Kidney capillary endothelial cell (primary cell): ENCODE data around the gene MAP3K1.

Source experiments
- DNase-seq: peaks from one replicate; pipeline ENCODE4 v3.0.0-alpha.2; 2018; ENCODE audit warnings: low spot score

Gene MAP3K1

DNA sequence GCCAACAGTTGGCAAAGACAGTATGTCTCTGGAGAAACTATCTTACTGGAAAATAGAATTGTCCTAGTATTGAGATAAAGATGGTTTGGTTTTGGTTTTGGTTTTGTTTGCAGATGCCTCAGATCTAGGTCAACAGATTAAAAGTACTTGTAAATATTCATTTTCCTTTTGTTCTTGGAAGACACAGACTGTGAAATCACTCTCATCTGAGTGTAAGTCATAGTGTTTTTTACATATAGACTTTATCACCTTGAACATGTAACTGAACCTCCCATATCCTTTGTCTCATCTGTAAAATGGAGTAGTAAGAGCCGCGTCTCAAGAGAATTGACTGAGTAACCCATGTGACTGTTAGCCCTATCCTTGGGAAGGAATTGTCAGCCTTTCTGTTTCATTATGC, 34.3 kb downstream of the MAP3K1 start:
- no peak for DNase-seq

DNA sequence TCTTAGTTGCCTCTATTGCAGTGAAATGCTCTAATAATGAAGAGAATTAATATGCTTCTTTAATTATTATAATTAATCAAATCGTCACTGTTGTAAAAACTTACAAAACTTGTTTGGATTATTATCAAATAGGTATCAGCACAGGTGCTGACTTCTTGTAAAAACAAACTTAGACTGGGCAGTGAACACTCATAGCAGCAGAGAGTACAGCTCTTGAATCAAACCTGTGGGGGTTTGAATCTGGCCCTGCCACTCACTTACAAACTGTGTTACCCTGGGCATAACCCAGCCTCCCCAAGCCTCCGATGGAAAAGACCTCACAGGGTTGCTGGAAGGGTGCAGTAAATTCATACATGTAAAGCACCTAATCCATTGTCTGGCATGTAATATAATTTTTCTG, 35.1 kb downstream of the MAP3K1 start:
- no peak for DNase-seq

DNA sequence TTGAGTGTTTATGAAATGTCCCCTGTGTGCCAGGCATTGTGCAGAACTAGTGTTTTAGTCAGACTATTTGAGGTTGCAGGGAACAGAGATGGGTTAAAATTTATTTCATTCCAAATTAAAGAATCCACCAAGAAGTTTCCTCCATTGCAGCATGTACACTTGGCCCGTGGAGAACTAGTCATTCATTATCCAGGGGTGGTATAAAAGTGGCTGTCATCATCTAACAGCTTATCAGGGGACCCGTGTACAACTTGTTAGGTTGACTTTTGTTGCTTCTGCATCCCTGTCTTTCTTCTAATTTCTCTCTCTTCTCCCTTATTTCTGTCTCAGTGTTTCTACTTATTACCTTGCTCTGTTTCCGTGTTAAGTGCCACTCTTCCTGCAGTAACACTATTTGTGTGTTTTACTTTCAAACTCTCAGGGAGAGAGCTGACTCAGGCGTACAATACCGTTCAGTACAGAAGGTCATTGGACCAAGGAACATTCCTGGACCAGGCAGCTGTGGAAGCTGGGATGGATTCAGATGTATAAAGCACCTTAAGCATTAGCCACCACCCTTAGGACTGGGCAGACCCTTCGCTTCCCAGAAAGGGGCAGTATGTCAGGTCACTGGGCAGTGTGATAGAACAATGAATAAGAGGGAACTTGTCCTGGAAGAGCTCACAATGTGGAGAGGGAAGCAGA, 36.1 kb downstream of the MAP3K1 start:
- DNase-seq: no peak

DNA sequence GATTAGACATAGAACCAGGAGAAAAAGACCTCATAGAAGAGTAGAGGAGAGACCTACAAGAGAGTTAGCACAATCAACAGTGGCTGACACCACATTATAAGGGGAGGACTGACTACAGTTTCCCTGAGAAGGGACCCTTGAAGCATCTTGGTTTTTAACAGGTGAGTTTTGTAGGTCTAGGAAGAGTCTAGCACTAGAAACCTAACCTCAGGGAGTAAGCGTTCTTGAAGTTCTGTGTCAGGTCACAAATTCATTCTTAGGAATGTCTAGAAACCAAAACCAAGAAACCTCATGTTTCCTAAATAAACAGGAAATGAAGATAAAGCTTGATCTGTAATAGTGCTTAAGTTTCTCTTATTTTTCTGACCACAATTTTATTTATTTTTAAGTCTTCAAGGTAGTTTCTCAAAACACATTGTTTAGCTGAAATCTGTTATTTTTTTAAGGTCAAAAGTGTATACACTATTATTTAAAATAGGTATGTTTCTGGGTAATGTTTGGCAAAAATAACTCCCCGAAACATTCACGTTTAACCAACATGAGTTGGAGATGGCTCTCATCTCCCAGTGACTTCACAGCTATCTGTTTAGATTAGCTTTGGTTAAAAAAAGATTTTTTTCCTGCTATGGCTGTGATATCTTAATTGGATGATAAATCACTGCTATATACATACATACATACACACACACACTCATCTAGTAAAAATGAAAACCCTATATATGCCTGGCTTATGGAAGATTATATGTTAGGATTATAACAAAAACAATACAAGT, 37.1 kb downstream of the MAP3K1 start:
- no peak for DNase-seq

DNA sequence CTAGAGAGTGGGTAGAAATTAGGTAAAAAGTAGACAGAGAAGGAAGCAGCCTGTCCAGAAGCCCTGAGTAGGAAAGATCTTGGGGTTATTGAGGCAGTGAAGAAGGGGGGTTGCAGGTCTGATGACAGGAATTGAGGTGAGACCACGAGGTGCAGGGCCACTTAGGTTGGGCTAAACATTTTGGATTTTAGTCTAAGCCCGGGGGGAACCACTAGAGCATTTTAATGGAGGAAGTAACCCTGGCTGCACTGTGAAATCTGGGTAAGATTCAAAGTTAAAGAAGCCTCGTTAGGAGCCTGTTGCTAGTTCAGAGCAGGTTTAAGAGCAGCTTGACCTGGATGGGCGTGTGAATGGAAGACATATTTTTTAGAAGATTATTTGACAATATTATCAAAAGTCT, 38.3 kb downstream of the MAP3K1 start:
- no peak for DNase-seq

DNA sequence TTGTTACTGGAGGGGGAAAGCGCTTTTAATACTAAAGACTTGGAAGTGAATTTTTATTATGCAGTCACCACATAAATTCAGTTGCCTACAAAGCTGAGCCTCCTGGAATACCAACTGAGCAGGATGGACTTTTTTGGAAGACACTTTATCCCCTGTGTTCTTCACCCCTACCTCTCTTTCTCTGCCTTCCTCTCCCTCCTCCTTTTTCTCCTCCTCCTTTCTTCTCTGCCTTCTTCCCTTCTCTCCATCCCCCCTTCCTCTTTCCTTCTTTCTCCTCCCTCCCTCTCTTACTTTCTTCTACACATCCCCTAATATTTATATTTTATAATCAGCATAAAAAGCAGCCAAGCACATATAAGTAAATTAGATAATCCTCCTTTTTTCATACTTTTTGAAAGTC, 39.6 kb downstream of the MAP3K1 start:
- DNase-seq: no peak

DNA sequence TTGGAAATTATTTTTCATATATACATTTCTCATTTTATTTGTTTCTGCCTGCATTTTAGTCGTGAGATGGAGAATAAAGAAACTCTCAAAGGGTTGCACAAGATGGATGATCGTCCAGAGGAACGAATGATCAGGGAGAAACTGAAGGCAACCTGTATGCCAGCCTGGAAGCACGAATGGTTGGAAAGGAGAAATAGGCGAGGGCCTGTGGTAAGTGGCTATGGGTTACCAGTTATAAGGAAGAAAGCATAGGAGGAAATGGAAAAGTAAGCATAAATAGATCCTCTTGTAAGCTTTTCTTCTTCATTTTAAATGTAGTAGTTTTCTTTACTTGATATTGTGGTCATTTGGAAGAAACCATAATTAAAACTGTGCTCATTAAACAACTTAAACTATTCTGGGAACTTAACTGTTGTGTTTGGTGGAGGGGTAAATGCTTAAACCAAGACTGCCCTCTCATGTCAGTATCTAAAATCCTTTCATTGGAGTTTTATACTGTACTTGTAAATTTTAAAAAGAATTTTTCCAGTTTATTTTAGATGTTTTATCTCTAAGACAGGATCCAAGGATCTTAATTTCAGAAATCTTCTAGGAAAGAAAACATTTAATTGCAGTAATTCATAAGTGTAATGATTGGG, 41.3 kb downstream of the MAP3K1 start:
- DNase-seq: no peak

DNA sequence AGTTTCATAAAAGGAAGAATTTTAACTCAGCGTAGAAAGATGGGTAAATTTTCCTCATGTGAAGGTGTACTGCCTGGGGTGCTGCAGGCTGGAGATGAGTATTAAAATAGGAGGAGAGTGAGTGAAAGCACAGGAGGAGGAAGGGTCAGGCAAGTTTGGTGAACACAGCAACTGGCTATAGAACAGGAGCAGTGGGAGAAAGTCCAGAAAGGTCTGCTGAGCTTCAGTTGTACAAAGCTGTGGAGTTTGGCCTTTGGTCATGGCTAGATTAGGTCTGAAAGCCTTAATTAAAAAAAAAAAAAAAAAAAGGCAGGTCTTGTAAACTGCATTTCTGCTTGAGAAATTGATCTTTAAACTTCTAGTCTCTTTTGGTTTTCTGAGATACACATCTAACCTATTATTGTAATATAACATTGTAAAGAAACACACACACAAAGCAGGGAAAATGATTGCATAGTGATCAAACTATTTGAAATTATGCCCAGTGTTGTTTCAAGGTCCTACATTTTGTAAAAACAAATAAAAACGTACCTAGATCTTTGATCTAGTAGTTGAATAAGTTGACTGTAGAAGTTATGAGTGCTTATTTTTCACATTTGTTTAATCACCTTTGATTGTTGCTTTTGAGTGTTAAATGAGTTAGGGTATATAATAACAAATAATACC, 43.6 kb downstream of the MAP3K1 start:
- no peak for DNase-seq

DNA sequence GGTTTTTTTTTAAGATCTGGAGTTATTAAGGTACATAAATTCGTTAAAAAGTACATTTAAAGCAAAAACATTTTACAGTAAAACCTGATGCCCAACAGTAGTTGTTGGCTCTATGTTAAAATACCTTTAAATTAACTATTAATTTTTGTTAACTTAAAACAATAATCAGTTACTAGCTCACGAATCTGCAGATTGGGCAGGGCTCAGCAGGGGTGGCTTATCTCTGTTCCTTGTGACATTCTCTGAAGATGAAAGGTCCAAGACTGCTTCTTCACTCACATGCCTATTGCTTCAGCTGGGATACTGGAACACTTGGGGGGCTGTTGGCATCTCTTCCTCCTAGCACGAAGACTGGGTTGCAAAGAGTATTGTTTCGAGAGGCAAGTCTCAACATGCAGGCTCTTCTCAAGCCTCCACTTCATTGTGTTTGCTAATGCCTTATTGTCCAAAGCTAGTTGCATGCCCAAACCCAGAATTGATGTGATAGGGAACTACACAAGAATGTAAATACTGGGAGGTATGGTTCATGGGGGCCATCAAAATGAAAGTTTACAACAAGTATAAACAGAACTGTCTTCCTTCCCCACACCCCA, 46.6 kb downstream of the MAP3K1 start:
- DNase-seq: no peak

DNA sequence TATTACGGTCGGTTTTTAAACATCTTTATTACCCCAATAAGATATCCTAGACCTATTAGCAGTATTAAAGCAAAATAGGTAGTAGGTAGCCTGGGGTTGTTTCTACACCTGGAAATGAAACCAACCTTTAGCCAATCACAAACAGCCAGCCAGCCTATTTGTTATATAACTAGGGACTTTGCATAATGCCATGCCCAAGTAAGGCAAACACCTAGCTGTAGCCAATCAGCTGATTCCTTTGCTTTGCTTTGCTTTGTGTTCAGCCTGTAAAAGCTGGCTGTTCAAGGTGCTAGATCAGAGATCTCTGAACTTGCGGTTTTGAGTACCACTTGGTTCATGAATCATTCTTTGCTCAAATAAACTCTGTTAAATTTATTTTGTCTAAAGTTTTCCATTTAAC, 47.6 kb downstream of the MAP3K1 start:
- DNase-seq: no peak

DNA sequence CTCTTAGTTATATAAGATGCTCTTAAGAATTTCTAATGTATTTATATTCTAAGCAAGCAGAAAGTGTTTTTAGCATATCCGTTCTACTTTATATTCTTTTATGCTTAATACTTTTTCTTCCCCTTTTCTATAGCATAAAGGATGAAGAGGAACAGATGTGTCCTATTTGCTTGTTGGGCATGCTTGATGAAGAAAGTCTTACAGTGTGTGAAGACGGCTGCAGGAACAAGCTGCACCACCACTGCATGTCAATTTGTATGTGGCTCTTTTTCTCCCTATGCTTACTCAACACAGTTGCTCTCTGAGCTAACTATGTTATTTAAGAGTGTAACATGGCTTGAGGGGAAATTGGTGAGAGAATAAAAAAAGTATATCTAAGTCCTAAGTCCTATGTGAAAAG, 56.4 kb downstream of the MAP3K1 start:
- DNase-seq: no peak

DNA sequence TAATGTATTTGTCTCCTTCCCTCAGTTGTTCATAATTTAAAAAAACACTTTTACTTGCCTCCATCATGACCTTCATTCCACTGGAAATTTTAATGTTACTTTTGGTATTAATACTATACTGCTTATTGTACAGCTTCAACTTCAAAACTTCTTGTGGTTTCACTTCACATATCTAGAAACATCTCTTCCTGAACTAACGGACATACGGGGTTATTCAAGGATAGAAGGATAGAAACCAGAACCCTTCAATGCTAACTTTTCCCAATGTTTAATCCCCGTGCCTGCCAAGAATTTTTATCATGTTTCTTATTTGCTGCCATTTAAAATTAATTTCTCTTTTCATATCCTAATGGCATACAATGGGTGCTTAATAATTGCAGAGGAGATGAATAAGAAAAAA, 57.7 kb downstream of the MAP3K1 start:
- no peak for DNase-seq

DNA sequence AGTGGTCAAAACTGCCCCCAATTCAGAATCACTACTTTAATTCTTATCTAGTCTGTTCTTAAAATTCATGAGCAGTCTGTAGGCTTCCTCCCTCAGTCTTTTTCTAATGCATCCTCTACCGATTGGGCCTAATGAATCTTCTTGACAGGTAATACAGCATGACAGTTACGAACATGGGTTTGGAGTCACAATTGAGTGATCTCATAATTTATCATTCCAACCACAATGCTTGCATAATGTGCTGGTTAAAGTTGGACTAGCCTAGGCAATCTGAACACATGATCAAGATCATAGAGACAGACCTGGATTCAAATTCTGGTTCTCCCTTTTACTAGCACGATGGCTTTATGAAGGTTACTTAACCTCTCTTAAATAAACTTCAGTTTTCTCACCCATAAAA, 61.0 kb downstream of the MAP3K1 start:
- no peak for DNase-seq

DNA sequence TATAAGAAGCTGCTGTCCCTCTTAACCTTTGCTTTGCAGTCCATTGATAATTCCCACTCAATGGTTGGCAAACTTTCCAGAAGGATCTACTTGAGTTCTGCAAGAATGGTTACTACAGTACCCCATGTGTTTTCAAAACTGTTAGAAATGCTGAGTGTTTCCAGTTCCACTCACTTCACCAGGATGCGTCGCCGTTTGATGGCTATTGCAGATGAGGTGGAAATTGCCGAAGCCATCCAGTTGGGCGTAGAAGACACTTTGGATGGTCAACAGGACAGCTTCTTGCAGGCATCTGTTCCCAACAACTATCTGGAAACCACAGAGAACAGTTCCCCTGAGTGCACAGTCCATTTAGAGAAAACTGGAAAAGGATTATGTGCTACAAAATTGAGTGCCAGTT, 66.2 kb downstream of the MAP3K1 start:
- no peak for DNase-seq

DNA sequence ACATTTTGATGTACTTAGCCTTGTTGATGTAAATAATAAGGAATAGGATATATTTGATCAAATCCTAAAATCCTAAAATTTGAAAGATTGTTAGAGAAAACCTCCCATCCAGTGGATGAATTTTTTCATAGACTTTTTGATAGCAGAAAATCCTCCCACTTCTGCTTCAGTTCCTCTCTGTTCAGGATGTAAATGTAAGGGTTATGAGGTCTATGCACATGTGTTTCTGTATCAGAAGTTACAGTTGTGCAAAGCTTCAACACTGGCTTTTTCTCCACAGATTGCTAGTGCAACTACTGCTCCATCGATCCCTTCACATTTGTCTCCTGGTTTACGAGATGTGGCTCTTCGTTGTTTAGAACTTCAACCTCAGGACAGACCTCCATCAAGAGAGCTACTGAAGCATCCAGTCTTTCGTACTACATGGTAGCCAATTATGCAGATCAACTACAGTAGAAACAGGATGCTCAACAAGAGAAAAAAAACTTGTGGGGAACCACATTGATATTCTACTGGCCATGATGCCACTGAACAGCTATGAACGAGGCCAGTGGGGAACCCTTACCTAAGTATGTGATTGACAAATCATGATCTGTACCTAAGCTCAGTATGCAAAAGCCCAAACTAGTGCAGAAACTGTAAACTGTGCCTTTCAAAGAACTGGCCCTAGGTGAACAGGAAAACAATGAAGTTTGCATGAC, 78.1 kb downstream of the MAP3K1 start:
- DNase-seq: no peak

DNA sequence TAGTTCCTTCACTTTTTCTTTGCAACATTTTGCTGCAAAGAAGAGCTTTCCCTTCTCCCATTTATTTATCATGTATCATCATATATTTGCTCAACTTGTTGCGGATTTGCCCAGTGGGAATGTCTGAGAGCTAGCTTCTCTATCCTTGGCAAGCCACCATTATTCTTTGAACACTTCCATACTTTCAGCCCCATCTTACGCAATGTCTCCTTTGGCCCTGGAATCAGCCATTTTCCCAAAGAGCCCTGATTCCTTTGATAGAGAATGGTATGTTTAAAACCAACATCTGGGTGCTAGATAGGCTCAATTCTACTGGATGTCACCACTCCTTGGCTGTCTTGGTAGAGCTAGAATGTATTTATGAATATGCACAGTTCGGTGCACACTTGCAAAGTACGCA, 81.4 kb downstream of the MAP3K1 start:
- no peak for DNase-seq

DNA sequence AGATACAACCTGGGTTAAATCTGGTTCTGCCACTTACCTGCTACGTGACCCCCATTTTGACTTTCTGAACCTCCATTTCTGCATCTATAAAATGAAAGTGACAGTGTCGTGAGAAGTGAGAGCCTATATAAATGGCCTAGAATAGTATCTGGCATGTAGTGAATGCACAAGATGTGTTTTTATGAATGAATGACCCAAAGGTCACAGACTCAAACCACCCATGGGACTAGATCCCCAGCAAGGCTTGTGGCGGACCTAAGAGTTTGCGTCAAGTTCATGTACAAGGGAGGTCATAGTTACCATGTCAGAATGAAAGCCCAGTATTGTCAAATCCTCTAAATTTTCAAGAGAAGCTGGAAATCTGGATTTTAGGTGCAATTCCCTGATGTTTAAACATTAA, 82.9 kb downstream of the MAP3K1 start:
- DNase-seq: no peak

DNA sequence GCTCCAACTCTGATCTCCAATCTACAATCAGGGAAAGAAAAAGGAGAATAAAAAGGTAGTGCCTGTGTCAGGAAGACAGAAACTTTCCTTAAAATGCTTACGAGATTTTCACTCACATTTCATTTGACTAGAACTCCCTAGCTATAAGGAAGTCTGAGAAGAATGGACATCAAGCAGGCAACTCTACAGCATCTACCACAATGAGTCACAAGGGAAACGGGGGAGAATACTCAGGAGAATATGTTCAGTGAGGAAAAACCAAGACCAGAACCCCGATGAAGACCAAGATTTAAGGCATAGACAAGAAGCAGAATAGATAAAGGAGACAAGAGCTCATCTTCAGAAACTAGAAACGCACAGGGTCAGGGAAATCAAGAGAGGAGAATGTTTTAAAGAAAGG, 85.0 kb downstream of the MAP3K1 start:
- DNase-seq: peak; percentile 48

DNA sequence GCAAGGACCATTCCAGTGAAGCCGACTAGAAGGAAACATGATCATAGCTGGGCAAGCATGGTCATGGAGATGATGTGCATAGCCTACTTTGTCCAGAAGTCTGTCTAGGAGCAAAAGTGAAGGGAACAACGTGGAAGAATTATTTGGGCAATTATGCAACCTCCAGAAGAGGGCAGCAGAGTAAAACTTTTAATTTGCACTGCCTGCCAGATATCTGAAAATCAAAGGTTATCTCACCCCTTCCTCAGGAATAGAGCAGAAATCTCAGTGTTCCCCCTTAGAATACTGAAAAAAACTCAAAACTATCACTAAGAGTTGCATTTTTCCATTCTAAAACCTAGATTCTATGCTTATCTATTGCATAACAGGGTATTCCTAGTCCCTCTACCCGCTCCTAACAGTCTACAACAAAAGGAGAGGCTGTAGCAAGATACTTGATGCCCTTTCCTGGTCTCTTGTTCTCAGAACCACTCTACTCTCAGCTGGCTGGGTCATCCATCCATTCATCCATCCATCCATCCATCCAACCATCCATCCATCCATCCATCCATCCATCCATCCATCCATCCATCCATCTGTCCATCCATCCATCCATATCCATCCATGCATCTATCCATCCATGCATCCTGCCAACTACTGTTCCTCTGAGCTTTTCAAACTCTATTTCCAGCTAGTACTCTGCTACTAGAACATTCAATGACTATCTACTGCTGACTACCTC, 85.7 kb downstream of the MAP3K1 start:
- DNase-seq: peak; percentile 62

DNA sequence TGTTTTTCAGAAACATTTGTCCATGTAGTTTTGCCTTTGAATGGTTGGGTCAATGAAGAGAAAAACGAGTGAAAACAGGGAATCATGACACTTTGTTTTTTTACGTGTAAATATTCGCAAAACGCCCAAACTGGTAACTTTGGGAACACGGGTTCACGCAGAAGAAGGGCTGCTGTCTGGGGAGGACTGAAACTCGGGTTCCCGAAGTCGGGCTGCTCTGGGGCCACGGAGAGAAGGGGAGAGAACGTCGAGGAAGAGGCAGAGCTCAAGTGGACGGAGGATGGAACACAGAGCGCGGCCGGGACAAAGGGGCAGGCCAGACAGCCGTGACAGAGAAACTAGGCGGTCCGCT, 93.6 kb downstream of the MAP3K1 start:
- no peak for DNase-seq
